Epithelial cell of proximal tubule (primary cell): ENCODE results near the gene SLC35G6. TPM values are rescaled to one million over a fixed set of nuclear protein-coding genes. Genes with fewer than 3 reads are reported as not detected.

Source experiments
- DNase-seq: peaks from one replicate; pipeline ENCODE4 v3.0.0-alpha.2; 2011; ENCODE audit warnings: low read depth
- H3K4me3 ChIP-seq: 2 replicates; pipeline ENCODE4 v1.5.1; 2011; ENCODE audit warnings: low read depth, mild to moderate bottlenecking, low read length
- CTCF ChIP-seq: conservative IDR thresholded peaks from 2 replicates; pipeline ENCODE4 v1.5.1; 2012; ENCODE audit warnings: low read depth, mild to moderate bottlenecking, low read length
- total RNA-seq: library from RNA; depleted of rRNA; stranded (reverse); fragments of >200 nt; gene quantifications from 2 replicates; pipeline ENCODE4 v1.2.3, GENCODE V29; 2015

The SLC35G6 gene
- total RNA-seq, 1 donor from 2014 or later = not detected

GRCh38 chr17:7493941-7494340 lies 12.7 kb downstream of the SLC35G6 start:
- H3K4me3 ChIP-seq = no peak overlapping the region
- DNase-seq = no peak
- no peak for TF ChIP-seq CTCF

- no peak for TF ChIP-seq CTCF
- no peak overlapping the region for H3K4me3 ChIP-seq
- DNase-seq = no peak
Observed at GRCh38 chr17:7495906-7496434, 14.7 kb downstream of the SLC35G6 start.

- H3K4me3 ChIP-seq = no peak overlapping the region
- TF ChIP-seq CTCF = no peak
- DNase-seq = no peak
Observed at GRCh38 chr17:7496470-7497183, 15.4 kb downstream of the SLC35G6 start.

GRCh38 chr17:7497228-7497627 lies 16.0 kb downstream of the SLC35G6 start:
- no peak overlapping the region for H3K4me3 ChIP-seq
- TF ChIP-seq CTCF = no peak
- DNase-seq = no peak

GRCh38 chr17:7497636-7498035 lies 16.4 kb downstream of the SLC35G6 start:
- TF ChIP-seq CTCF = no peak
- no peak for DNase-seq
- no peak overlapping the region for H3K4me3 ChIP-seq

GRCh38 chr17:7499161-7499560 lies 17.9 kb downstream of the SLC35G6 start:
- no peak for TF ChIP-seq CTCF
- H3K4me3 ChIP-seq = no peak overlapping the region
- no peak for DNase-seq

- no peak for DNase-seq
- TF ChIP-seq CTCF = no peak
Observed at GRCh38 chr17:7501729-7502128, 20.5 kb downstream of the SLC35G6 start.

More at GRCh38 chr17:7501729-7502128, 20.5 kb downstream of the SLC35G6 start:
- H3K4me3 ChIP-seq = no peak overlapping the region
